Endodermal cell (in vitro differentiated cells): ENCODE data around the gene CRHR1. TPM values are rescaled to one million over a fixed set of nuclear protein-coding genes. Genes with fewer than 3 reads are reported as not detected.
A peak's percentile ranks its signal among the peaks of the same experiment; 100 is the strongest.

Source experiments
- DNase-seq: peaks from one replicate; pipeline ENCODE4 v3.0.0-alpha.2; 2017
- H3K27ac ChIP-seq: 2 replicates; pipeline ENCODE4 v1.5.1; 2013; ENCODE audit warnings: mild to moderate bottlenecking, low read depth, low read length, moderate library complexity
- H3K27me3 ChIP-seq: 2 replicates; pipeline ENCODE4 v1.6.1; 2013; ENCODE audit warnings: mild to moderate bottlenecking, low read length, moderate library complexity; ENCODE audit not compliant: insufficient read depth, control insufficient read depth, poor library complexity, severe bottlenecking
- H3K36me3 ChIP-seq: 2 replicates; pipeline ENCODE4 v1.7.0; 2013; ENCODE audit warnings: mild to moderate bottlenecking, low read length, moderate library complexity; ENCODE audit not compliant: control insufficient read depth, insufficient read depth
- H3K4me1 ChIP-seq: one replicate; pipeline ENCODE4 v1.7.0; 2013; ENCODE audit warnings: low read length; ENCODE audit not compliant: control insufficient read depth, insufficient read depth
- H3K4me3 ChIP-seq: 2 replicates; pipeline ENCODE4 v1.5.1; 2013; ENCODE audit warnings: mild to moderate bottlenecking, low read length, moderate library complexity
- H3K9ac ChIP-seq: 2 replicates; pipeline ENCODE4 v1.6.1; 2013; ENCODE audit warnings: mild to moderate bottlenecking, low read length, moderate library complexity; ENCODE audit not compliant: poor library complexity, severe bottlenecking; ENCODE audit errors: extremely low read depth
- H3K9me3 ChIP-seq: 2 replicates; pipeline ENCODE4 v1.6.1; 2013; ENCODE audit warnings: mild to moderate bottlenecking, low read length, moderate library complexity; ENCODE audit not compliant: control insufficient read depth
- H3K27ac Mint-ChIP-seq: 2 replicates; pipeline ENCODE4 v1.8.0; 2020; ENCODE audit warnings: mixed read lengths
- H3K27me3 Mint-ChIP-seq: 2 replicates; pipeline ENCODE4 v1.8.0; 2021; ENCODE audit warnings: mild to moderate bottlenecking, mixed read lengths; ENCODE audit not compliant: insufficient read depth
- H3K36me3 Mint-ChIP-seq: 2 replicates; pipeline ENCODE4 v1.8.0; 2020; ENCODE audit warnings: low read depth, mixed read lengths
- H3K4me1 Mint-ChIP-seq: 2 replicates; pipeline ENCODE4 v1.8.0; 2020; ENCODE audit warnings: mixed read lengths
- H3K4me3 Mint-ChIP-seq: 2 replicates; pipeline ENCODE4 v1.8.0; 2020; ENCODE audit warnings: mild to moderate bottlenecking, moderate library complexity, mixed read lengths
- H3K9me3 Mint-ChIP-seq: 2 replicates; pipeline ENCODE4 v1.8.0; 2020; ENCODE audit warnings: mild to moderate bottlenecking, mixed read lengths
- WGBS, 2 experiments: methylation state at CpG; one replicate each; pipeline versions ENCODE4 v1.1.5 to v1.1.7; 2013; ENCODE audit warnings: missing lambda C conversion rate in 2 of 2, mixed read lengths in 1 of 2; ENCODE audit not compliant: insufficient coverage in 1 of 2, insufficient read length in 1 of 2; 5-methylcytosine and 5-hydroxymethylcytosine counted together
- total RNA-seq, 2 donors: library from RNA; stranded (reverse); fragmentation: NEBNext Ultra II Directional in 1 of 2; extraction: Animal tissue kit (Norgen Biotek cat#: 25700) in 1 of 2; gene quantifications; 2 replicates in 1 of 2; 3 replicates in 1 of 2; pipeline ENCODE4 v1.2.1, GENCODE V29; 2021
- TF ChIP-seq, protein P1 (sequence below): fragments of 200-600 bp; sonication (generic); conservative IDR thresholded peaks from 2 replicates; pipeline ENCODE4 v1.5.0; 2021; ENCODE audit warnings: antibody characterized with exemption, mild to moderate bottlenecking

Gene CRHR1
- total RNA-seq, 2 donors from 2014 or later: 0.81 to 1.8 TPM

DNA sequence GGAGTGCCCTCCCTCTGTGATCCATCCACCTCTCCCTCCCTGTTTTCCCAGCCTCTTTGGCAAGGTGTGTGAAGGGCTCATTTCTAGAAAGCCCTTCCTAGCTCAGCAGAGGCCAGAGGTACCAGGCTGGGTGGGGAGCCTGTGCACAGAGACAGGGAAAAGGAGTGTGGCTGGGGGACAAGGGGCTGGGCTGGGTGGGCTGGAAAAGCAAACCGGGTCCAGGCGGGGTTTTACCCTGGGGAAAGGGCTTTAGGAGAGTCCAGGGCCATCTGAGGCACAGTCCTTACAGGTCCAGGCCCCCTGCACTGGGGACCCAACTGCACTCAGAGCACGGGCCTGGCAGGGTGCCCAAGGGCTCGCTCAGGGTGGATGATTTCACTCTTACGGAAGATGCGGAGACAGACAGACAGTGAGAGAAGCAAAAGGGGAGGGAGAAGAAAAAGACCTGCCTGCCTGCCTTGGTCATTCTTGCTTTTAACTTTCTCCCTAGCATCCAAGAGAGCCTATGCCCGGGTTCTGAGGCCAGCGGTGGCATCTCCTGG is 7.0 kb downstream of the CRHR1 start:
- Mint-ChIP-seq H3K9me3 (no peaks in the 10 kb centered on the region), H3K4me3 (no peak overlapping the region), H3K4me1 (peaks cover 23% of the 10 kb centered on the region), H3K27me3 (peaks cover 66% of the 10 kb centered on the region), H3K27ac (no peak overlapping the region), H3K36me3 (no peaks in the 10 kb centered on the region)
- Histone ChIP-seq H3K27me3 (peaks cover 49% of the 10 kb centered on the region), H3K9me3 (no peaks in the 10 kb centered on the region), H3K4me3 (no peak overlapping the region), H3K9ac (no peak overlapping the region), H3K4me1 (peaks cover 7% of the 10 kb centered on the region), H3K36me3 (no peaks in the 10 kb centered on the region), H3K27ac (no peak overlapping the region)
- DNase-seq: no peak
- TF ChIP-seq, protein P1, sequence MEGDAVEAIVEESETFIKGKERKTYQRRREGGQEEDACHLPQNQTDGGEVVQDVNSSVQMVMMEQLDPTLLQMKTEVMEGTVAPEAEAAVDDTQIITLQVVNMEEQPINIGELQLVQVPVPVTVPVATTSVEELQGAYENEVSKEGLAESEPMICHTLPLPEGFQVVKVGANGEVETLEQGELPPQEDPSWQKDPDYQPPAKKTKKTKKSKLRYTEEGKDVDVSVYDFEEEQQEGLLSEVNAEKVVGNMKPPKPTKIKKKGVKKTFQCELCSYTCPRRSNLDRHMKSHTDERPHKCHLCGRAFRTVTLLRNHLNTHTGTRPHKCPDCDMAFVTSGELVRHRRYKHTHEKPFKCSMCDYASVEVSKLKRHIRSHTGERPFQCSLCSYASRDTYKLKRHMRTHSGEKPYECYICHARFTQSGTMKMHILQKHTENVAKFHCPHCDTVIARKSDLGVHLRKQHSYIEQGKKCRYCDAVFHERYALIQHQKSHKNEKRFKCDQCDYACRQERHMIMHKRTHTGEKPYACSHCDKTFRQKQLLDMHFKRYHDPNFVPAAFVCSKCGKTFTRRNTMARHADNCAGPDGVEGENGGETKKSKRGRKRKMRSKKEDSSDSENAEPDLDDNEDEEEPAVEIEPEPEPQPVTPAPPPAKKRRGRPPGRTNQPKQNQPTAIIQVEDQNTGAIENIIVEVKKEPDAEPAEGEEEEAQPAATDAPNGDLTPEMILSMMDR: no peak
- 86 to 100% methylated on average over 2 to 8 of the region's 8 CpGs for WGBS, 2 experiments

DNA sequence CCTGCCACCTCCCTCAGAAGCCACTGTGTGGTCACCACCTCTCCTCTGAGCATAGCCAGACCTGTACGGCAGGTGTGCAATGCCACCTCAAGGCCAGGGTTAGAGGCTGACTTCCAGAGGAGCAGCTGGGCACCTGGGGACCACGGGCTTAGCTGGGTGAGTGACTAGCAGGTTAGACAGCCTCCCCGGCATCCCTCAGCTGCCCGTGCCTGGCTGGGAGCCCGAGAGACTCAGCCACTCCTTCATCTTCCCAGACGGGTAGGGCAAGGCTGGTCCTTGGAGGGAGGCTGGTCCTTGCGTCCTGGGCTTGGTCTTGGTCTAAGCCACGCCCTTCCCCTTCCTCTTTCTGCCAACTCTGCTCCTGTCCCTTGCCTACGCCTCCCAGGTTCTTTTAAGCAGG is 7.8 kb downstream of the CRHR1 start:
- H3K9me3 ChIP-seq: no peaks in the 10 kb centered on the region
- no peak overlapping the region for H3K9ac ChIP-seq
- H3K36me3 Mint-ChIP-seq: no peaks in the 10 kb centered on the region
- H3K4me3 ChIP-seq: no peak overlapping the region
- H3K27ac ChIP-seq: no peak overlapping the region
- H3K4me3 Mint-ChIP-seq: no peak overlapping the region
- H3K27ac Mint-ChIP-seq: no peak overlapping the region
- 82 to 85% methylated on average over 6 to 9 of the region's 9 CpGs for WGBS, 2 experiments
- peak; percentile 57 for DNase-seq
- H3K4me1 Mint-ChIP-seq: peaks cover 23% of the 10 kb centered on the region
- peaks cover 58% of the 10 kb centered on the region for H3K27me3 Mint-ChIP-seq
- TF ChIP-seq, protein P1: no peak
- H3K27me3 ChIP-seq: peaks cover 40% of the 10 kb centered on the region
- no peaks in the 10 kb centered on the region for H3K36me3 ChIP-seq
- peaks cover 9% of the 10 kb centered on the region for H3K4me1 ChIP-seq
- H3K9me3 Mint-ChIP-seq: no peaks in the 10 kb centered on the region

DNA sequence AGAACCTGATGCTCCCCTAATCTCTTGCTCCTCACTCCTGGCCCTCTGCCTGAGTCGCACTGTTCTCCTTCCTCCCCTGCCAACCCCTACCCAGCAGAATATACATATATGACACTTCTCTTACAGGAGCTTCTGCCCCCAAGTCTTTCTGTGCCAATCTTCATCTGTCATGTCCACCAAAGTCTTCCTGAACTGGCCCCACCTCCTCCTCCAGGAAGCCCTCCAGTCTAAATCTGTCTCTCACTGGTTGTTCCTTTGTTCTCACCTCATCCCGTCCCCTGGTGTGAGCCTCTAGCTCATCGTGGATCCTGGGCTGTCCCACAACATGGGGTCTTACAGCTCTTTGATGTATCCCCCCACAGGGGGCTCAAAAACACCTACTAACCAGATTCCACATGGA is 8.3 kb downstream of the CRHR1 start:
- Mint-ChIP-seq H3K4me3 (no peak overlapping the region), H3K27me3 (peaks cover 53% of the 10 kb centered on the region), H3K36me3 (no peaks in the 10 kb centered on the region), H3K4me1 (peaks cover 23% of the 10 kb centered on the region), H3K9me3 (no peaks in the 10 kb centered on the region), H3K27ac (no peak overlapping the region)
- H3K4me1 ChIP-seq: peaks cover 9% of the 10 kb centered on the region
- H3K9me3 ChIP-seq: no peaks in the 10 kb centered on the region
- DNase-seq: no peak
- 63% methylated on average over 3 of the region's 3 CpGs; no CpG with 5 or more reads in 1 of the 2 experiments for WGBS, 2 experiments
- no peak overlapping the region for H3K4me3 ChIP-seq
- TF ChIP-seq, protein P1: no peak
- H3K27ac ChIP-seq: no peak overlapping the region
- H3K9ac ChIP-seq: no peak overlapping the region
- no peaks in the 10 kb centered on the region for H3K36me3 ChIP-seq
- peaks cover 35% of the 10 kb centered on the region for H3K27me3 ChIP-seq
